ENCODE results near the gene IWS1.
A peak's percentile ranks its signal among the peaks of the same experiment; 100 is the strongest.
"Not testable (repeated sequence)": the region's sequence is repeated elsewhere in the genome, so short reads cannot be mapped to it uniquely, and the experiment has no call there.

The IWS1 gene

DNA sequence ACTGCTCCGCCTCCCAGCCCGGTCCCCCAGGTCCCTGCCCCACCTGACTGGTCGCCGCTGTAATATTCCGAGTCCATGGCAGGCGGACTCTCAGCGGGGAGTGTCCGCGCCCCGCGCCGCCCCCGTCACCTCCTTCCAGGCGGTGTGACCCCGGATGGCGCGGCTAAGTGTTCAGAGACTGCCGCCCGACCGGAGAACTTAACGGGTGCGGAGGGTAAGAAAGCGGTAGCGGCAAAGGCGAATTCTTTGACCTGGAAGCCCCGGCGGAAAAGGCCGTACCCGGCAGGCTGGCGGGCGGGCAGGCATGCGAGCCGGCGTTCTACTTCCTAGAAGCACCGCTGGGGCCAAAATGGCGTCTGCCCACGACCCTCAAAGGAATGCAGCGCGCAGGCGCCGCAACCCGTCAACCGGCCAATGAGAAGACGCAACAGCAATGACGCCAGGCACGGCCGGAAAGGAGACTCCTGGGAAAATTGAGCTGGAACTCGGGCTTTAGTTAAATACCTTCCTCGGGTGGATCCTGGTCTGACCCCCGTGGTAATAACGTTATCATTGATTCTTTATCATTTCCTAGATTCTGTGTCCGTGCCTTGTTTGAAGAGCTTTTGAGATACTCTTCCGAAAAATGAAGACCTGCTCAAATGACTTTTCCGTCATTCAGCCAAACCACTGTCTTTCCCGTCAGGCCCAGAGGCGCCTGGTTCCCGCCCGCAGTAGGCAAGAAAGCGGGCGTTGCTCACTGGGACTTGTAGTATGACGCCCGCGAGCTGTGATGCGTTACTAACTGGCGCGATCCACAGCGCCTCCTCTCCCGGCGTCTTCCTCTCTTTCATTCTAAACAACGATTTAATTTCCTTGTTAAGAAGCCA is at the start of gene IWS1:
IWS1 (minus strand) TSS at position 358 of the 869 bp plus-strand sequence; CDS start at position 77, 281 bp downstream.
- Histone ChIP-seq H3K36me3 (ENCODE audit: control insufficient read depth, insufficient read depth, low read length) (peaks cover 3% of the 10 kb centered on the region), H3K4me1 (ENCODE audit: control insufficient read depth, insufficient read depth, low read length) (peaks cover 6% of the 10 kb centered on the region), H3K4me3 (ENCODE audit: low read depth, low read length) (peak within 1 kb of the TSS; percentile 98), H3K27me3 (ENCODE audit: control insufficient read depth, insufficient read depth, low read length) (no peaks in the 10 kb centered on the region), H3K9me3 (ENCODE audit: control insufficient read depth, insufficient read depth, low read length) (no peaks in the 10 kb centered on the region), H3K9ac (ENCODE audit: low read depth, low read length) (peak within 1 kb of the TSS; percentile 93)

DNA sequence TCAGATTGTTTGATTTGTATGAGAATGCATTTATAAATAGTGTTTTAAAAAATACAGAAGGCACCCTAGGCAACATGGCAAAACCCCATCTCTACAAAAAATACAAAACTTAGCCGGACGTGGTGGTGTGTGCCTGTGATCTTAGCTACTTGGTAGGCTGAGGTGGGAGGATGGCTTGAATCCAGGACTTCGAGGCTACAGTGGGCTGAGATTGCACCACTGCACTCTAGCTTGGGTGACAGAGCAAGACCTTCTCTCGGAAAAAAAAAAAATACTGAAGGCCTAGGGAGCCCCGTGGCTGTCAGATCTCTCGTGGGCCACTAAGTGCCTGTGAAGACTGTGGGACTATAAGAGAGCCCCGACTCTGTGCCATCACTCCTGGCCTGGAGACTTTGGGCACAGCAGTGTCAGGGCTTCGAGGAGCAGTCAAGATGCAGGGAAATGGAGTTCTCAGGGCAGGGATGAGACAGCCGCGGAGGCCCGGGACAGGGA is 49.7 kb upstream of the IWS1 start:
- no peaks in the 10 kb centered on the region for H3K36me3 ChIP-seq (ENCODE audit: control insufficient read depth, insufficient read depth, low read length)
- H3K4me1 ChIP-seq (ENCODE audit: control insufficient read depth, insufficient read depth, low read length): no peaks in the 10 kb centered on the region
- H3K4me3 ChIP-seq (ENCODE audit: low read depth, low read length): no peak overlapping the region
- no peaks in the 10 kb centered on the region for H3K9me3 ChIP-seq (ENCODE audit: control insufficient read depth, insufficient read depth, low read length)
- H3K9ac ChIP-seq (ENCODE audit: low read depth, low read length): no peak overlapping the region
- H3K27me3 ChIP-seq (ENCODE audit: control insufficient read depth, insufficient read depth, low read length): no peaks in the 10 kb centered on the region

DNA sequence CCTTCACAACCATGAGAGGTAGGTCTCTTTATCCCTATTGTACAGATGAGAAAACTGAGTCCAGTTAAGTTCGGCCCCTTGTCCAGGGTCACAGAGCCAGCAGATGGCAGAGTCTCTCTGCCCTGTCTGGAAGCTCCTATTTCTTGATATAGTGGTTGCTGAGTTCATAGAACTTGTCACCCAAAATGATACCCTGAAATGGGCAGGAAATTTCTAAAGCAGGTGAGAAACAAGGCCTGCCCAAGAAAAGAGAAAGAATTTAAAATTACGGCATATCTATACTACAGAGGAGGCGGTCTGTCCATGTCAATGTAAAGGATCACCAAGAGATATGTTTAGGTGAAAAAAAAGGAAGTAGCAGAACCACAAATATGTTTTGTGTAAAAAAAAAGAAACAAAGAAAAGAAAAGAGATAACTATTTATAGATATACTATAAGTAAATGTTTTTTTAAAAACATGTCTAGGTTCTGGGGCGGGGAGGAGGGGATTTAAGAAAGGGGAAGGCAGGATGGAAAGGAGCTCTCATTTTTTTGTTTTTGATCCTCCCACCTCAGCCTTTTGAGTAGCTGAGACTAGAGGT is 49.0 kb upstream of the IWS1 start:
- Histone ChIP-seq H3K36me3 (ENCODE audit: control insufficient read depth, insufficient read depth, low read length) (no peaks in the 10 kb centered on the region), H3K9me3 (ENCODE audit: control insufficient read depth, insufficient read depth, low read length) (no peaks in the 10 kb centered on the region), H3K9ac (ENCODE audit: low read depth, low read length) (no peak overlapping the region), H3K27me3 (ENCODE audit: control insufficient read depth, insufficient read depth, low read length) (no peaks in the 10 kb centered on the region), H3K4me3 (ENCODE audit: low read depth, low read length) (no peak overlapping the region), H3K4me1 (ENCODE audit: control insufficient read depth, insufficient read depth, low read length) (no peaks in the 10 kb centered on the region)

DNA sequence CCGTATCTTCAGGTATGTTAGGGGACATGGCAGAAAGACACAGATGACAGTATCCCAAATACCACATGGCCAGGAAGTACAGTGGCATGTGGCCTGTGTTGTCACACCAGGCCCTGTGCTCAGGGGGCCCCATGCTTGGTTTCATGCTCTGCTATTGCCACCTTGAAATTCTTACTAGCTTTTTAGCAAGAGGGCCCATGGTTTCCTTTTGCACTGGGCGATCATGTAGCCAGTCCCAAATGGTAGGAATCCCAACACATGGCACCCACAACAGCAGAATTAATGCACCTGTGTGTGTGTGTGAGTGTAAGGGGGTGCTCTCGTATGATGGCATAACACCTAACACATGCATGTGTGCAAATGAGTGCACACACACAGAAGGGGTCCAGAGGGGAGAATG is 48.4 kb upstream of the IWS1 start:
- H3K9me3 ChIP-seq (ENCODE audit: control insufficient read depth, insufficient read depth, low read length): no peaks in the 10 kb centered on the region
- no peak overlapping the region for H3K9ac ChIP-seq (ENCODE audit: low read depth, low read length)
- no peaks in the 10 kb centered on the region for H3K4me1 ChIP-seq (ENCODE audit: control insufficient read depth, insufficient read depth, low read length)
- no peaks in the 10 kb centered on the region for H3K27me3 ChIP-seq (ENCODE audit: control insufficient read depth, insufficient read depth, low read length)
- H3K36me3 ChIP-seq (ENCODE audit: control insufficient read depth, insufficient read depth, low read length): no peaks in the 10 kb centered on the region
- H3K4me3 ChIP-seq (ENCODE audit: low read depth, low read length): no peak overlapping the region

DNA sequence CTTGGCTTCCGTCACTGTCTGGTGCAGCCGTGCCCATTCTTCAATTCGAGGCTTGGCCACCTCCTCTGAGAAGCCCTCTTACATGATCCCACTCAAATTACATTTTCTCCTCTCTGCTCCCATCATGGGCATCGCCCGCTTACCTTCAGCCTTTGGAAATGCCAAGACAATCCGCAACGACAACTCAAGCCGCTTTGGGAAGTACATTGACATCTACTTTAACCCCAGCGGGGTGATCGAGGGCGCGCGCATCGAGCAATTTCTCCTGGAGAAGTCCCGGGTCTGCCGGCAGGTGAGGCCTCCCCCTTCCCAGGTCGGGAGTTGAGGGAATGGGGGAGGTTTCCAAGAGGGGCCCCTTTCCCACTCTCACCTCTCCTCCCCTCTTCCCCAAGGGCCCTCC is 47.5 kb upstream of the IWS1 start:
- Histone ChIP-seq H3K9me3 (ENCODE audit: control insufficient read depth, insufficient read depth, low read length) (no peaks in the 10 kb centered on the region), H3K27me3 (ENCODE audit: control insufficient read depth, insufficient read depth, low read length) (no peaks in the 10 kb centered on the region), H3K4me3 (ENCODE audit: low read depth, low read length) (no peak overlapping the region), H3K36me3 (ENCODE audit: control insufficient read depth, insufficient read depth, low read length) (no peaks in the 10 kb centered on the region), H3K9ac (ENCODE audit: low read depth, low read length) (no peak overlapping the region), H3K4me1 (ENCODE audit: control insufficient read depth, insufficient read depth, low read length) (no peaks in the 10 kb centered on the region)

DNA sequence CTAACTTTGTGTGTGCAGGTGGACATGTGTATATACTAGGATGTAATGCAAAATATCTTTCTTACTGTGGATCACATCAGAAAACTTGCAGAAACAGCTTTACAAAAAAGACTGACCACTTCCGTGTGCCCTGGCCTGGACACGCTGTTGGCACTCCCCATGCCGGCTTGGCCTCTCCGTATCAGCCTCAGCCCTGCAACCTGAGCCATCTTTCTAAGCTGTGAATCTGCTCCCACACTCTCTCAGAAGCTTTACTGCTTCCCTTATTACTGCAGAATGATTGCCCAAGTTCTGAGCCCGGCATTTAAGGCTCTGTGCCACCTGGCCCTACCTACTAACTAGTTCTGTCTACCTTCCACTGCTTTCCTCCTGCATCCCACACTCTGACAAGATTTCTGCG is 47.0 kb upstream of the IWS1 start:
- Histone ChIP-seq H3K9me3 (ENCODE audit: control insufficient read depth, insufficient read depth, low read length) (no peaks in the 10 kb centered on the region), H3K4me1 (ENCODE audit: control insufficient read depth, insufficient read depth, low read length) (no peaks in the 10 kb centered on the region), H3K4me3 (ENCODE audit: low read depth, low read length) (no peak overlapping the region), H3K36me3 (ENCODE audit: control insufficient read depth, insufficient read depth, low read length) (no peaks in the 10 kb centered on the region), H3K27me3 (ENCODE audit: control insufficient read depth, insufficient read depth, low read length) (no peaks in the 10 kb centered on the region), H3K9ac (ENCODE audit: low read depth, low read length) (no peak overlapping the region)

DNA sequence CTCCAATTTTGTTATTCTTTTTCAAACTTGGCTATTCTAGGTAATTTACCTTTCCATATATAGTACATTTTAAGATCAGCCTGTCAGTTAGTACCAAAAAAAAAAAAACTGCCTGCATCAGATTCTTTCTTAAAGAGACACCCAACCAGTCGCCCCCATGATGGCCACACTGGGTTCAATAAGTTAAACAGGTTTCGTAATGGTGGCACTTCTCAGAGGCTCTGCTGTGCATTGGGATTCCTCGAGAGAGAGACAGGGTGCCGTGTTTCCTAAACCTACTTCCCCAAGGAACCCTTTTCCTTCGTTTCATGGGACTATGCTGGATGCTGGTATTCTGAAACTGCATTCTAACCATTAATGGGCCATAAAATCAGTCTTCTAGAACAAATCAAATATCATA is 46.6 kb upstream of the IWS1 start:
- Histone ChIP-seq H3K4me1 (ENCODE audit: control insufficient read depth, insufficient read depth, low read length) (no peaks in the 10 kb centered on the region), H3K36me3 (ENCODE audit: control insufficient read depth, insufficient read depth, low read length) (no peaks in the 10 kb centered on the region), H3K9me3 (ENCODE audit: control insufficient read depth, insufficient read depth, low read length) (no peaks in the 10 kb centered on the region), H3K4me3 (ENCODE audit: low read depth, low read length) (no peak overlapping the region), H3K9ac (ENCODE audit: low read depth, low read length) (no peak overlapping the region), H3K27me3 (ENCODE audit: control insufficient read depth, insufficient read depth, low read length) (no peaks in the 10 kb centered on the region)

DNA sequence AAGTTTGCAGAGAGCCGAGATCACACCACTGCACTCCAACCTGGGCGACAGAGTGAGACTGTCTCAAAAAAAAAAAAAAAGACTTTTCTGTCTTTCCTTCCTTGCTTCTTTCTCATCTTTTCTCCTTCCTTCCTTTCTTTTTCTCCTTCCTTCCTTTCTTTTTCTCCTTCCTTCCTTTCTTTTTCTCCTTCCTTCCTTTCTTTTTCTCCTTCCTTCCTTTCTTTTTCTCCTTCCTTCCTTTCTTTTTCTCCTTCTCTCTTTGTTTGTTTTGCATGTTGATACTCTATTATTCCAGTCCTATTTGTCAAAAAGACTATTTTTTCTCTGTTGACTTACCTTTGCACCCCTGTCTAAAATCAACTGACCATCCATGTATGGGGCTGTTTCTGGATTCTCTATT is 46.1 kb upstream of the IWS1 start:
- H3K9me3 ChIP-seq (ENCODE audit: control insufficient read depth, insufficient read depth, low read length); H3K4me1 ChIP-seq (ENCODE audit: control insufficient read depth, insufficient read depth, low read length); H3K9ac ChIP-seq (ENCODE audit: low read depth, low read length); H3K36me3 ChIP-seq (ENCODE audit: control insufficient read depth, insufficient read depth, low read length); H3K27me3 ChIP-seq (ENCODE audit: control insufficient read depth, insufficient read depth, low read length); H3K4me3 ChIP-seq (ENCODE audit: low read depth, low read length): not testable (repeated sequence)

DNA sequence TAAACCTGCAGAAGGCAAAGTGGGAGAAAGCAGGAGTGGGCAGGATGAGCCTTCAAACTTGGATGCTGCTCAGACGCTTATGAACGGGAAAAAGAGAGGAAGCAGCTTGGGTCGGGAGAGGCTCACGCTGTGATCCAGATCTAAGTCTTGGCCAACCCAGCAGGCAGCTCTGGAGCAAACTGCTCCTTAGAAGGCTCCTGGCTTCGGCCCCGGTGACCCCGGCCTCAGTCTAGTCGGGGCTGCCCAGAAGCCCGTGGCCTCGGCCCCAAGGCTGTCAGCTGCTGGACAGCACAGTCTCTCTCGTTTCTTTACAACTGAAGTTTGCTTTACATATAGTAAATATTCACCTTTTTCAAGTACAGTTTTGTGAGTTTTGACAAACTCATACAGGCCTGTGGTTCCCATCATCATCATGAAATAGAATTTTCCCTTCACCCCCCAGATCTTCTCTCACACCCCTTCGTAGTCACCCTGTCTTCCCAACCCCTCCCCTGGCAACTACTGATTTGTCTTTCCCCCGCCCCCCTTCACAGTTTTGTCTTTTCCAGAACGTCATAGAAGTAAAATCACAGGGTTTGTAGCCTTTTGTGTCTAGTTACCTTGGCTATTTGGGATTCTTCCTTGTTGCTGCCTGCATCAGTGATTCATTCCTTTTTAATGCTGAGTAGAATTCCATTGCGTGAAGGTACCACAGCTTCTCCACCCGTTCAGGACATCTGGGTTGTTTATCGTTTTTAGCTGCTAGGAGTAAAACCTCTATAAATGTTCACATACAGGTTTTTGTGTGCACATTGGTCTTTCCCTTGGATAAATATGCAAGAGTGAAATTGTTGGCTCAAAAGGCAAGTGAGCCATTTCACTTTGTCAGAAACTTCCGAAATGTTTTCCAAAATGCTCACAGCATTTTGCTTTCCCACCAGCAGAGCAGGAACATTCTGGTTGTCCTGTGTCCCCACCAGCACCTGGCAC is 44.3 kb upstream of the IWS1 start:
- Histone ChIP-seq H3K27me3 (ENCODE audit: control insufficient read depth, insufficient read depth, low read length) (no peaks in the 10 kb centered on the region), H3K9ac (ENCODE audit: low read depth, low read length) (no peak overlapping the region), H3K4me3 (ENCODE audit: low read depth, low read length) (no peak overlapping the region), H3K4me1 (ENCODE audit: control insufficient read depth, insufficient read depth, low read length) (no peaks in the 10 kb centered on the region), H3K36me3 (ENCODE audit: control insufficient read depth, insufficient read depth, low read length) (no peaks in the 10 kb centered on the region), H3K9me3 (ENCODE audit: control insufficient read depth, insufficient read depth, low read length) (no peaks in the 10 kb centered on the region)

DNA sequence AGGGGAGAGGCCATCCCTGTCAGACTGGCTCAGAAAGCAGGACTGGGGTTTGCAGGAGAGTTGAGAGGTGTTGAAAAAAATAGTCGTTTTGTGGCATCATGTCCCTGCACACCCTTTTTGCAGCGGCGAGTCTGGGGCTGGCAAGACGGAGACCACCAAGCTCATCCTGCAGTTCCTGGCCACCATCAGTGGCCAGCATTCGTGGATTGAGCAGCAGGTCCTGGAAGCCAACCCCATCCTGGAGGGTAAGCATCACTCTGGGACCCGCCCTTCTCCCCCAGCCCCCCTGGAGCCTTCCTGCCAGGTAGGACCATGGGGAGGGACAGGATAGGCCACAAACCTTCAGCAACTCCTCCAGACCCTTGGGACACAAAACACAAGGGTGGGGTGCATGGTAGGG is 43.4 kb upstream of the IWS1 start:
- H3K4me1 ChIP-seq (ENCODE audit: control insufficient read depth, insufficient read depth, low read length): no peaks in the 10 kb centered on the region
- no peak overlapping the region for H3K9ac ChIP-seq (ENCODE audit: low read depth, low read length)
- H3K36me3 ChIP-seq (ENCODE audit: control insufficient read depth, insufficient read depth, low read length): no peaks in the 10 kb centered on the region
- H3K9me3 ChIP-seq (ENCODE audit: control insufficient read depth, insufficient read depth, low read length): no peaks in the 10 kb centered on the region
- H3K4me3 ChIP-seq (ENCODE audit: low read depth, low read length): no peak overlapping the region
- H3K27me3 ChIP-seq (ENCODE audit: control insufficient read depth, insufficient read depth, low read length): no peaks in the 10 kb centered on the region

DNA sequence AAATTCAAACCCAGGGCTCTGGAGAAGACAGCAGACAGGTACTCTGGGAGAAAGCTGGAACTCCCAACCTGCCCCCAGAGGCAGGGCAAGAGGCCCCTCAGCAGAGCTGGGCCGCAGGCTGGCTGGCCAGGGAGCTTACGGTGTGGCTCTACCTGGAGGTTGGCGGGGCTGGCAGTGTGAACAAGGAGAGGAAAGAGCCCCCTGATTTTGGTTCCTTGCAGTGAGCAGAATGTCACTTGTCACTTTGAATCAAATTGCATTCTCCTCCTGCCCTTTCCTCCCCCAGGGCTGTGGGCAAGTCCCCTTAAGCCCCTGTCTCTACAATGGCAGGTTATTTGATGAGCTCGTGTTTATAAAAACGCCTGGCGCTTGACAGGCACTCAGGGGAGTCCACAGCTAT is 41.8 kb upstream of the IWS1 start:
- Histone ChIP-seq H3K27me3 (ENCODE audit: control insufficient read depth, insufficient read depth, low read length) (no peaks in the 10 kb centered on the region), H3K36me3 (ENCODE audit: control insufficient read depth, insufficient read depth, low read length) (no peaks in the 10 kb centered on the region), H3K9ac (ENCODE audit: low read depth, low read length) (no peak overlapping the region), H3K4me3 (ENCODE audit: low read depth, low read length) (no peak overlapping the region), H3K9me3 (ENCODE audit: control insufficient read depth, insufficient read depth, low read length) (no peaks in the 10 kb centered on the region), H3K4me1 (ENCODE audit: control insufficient read depth, insufficient read depth, low read length) (no peaks in the 10 kb centered on the region)

Data from iPS-15b (cell line).